ENCODE data around the gene SLU7. TPM values are rescaled to one million over a fixed set of nuclear protein-coding genes. Genes with fewer than 3 reads are reported as not detected.

The SLU7 gene
- polyA plus RNA-seq (ENCODE audit: insufficient read length in 4 of 4): 10 to 100 TPM; 62.4 to 75.1 (median 67.9) TPM

GRCh38 chr5:160418561-160419457, at the start of gene SLU7:
Gene SLU7 (minus strand): TSS chr5:160419081. CDS start chr5:160415294, 3,787 bp downstream.
- peak in 2 of 4 donors; percentile 92 to 94 for DNase-seq (ENCODE audit: low read depth in 4 of 4, low spot score in 2 of 4)

DNA sequence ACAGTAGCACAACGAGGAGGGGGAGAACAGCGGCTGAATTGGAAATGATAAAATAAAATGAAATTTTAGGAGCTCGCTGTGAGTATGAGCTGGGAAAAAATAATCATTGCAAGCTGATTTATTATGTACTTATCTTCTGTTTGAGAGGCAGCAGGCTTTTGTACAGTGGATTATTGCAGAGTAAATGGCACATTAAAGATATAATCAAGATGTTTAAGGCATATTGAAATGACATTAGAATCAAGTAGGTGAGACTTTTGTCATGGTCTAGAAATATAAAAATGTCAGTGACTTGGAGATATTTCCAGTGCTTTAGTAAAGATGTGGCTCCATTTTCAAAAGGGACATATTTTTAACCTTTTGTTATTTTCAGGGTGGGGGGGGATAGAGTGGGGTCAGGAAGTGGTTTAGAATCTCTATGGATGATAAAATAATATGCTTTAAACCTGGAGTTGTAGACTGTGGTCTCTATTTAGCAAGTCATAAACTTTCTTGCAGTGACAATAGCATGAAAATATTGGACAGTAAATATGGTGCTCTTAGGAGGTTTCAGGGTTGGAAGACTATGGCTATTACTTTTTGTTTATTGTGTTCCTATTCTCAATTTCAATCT, 49.6 kb upstream of the SLU7 start:
- DNase-seq (ENCODE audit: low read depth in 4 of 4, low spot score in 2 of 4): no peak

DNA sequence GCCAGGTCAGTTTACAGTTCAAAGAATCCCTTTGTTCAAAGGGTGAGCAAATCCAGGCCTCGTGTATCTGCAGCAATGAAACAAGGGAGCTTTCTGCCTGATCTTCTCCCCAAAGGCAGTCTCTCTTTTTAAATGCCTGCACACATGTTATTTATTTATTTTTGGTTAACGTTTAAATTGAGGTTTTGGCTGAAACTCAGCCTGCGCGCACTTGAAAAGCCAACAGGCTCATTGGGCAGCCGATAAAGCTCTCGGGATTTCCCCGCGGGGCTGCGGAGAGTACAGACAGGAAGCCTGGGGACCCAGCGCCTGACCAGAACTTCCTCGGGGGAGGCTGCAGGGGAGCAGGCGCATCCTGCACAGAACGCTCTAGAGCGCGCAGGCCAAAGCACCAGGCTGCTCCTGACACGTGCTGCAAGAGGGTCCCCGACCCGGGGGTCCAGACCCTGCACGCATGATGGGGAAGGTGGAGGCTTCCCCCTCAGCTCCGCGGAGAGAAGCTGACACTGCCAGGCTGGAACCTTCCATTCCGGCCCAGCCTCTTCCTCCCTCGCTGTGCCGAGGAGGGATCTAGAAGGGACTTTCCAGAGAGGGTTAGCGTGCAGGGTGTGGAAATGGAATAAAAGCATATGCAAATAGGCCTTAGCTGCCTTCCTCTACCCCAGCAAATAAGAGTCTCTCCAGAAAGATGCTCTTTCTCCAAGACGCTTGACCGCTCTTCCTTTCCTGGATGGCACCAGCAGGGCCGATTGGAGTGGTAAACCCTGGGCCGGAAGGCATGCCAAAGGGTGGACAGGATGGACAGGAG, 48.9 kb upstream of the SLU7 start:
- DNase-seq (ENCODE audit: low read depth in 4 of 4, low spot score in 2 of 4): peak in 1 of 4 donors; percentile 16

GRCh38 chr5:160466889-160467554, 48.1 kb upstream of the SLU7 start:
- DNase-seq (ENCODE audit: low read depth in 4 of 4, low spot score in 2 of 4): no peak

DNA sequence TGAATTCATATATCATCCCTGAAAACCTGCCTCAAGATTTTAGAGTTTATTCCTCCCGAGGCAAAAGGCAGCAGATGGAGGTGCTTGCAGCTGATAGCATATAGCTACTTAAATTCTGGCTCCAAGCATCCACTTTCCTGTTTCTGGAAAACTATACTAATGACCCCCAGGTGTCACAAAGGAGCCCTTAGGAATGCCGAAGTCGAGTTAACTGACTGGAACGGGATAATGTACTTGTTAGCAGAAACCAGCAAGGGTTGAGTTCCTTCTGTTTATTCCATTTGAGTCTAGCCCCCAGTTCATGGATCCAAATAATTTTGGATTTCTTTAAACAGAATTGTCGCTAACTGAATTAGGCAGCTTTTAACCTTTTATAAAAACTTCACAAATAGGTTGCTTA, 47.2 kb upstream of the SLU7 start:
- DNase-seq (ENCODE audit: low read depth in 4 of 4, low spot score in 2 of 4): peak in 1 of 4 donors; percentile 44

DNA sequence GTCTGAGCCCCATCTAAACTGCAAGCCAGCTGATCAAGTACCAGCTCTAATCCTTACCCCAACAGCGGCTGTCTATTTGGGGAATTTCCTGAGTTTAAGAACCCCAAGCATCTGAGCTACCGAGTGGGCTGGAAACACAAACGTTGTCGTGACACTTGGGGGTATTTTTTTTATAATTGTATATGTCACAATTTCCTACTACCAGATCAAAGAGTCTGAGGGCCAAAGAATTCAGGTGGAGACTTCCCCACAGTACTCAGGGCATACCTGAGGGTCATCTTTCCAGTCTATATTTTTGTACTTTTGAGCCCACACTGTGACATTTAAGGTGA, 45.6 kb upstream of the SLU7 start:
- DNase-seq (ENCODE audit: low read depth in 4 of 4, low spot score in 2 of 4): no peak

- no peak for DNase-seq (ENCODE audit: low read depth in 4 of 4, low spot score in 2 of 4)
Observed at GRCh38 chr5:160463740-160464465, 45.0 kb upstream of the SLU7 start.

DNA sequence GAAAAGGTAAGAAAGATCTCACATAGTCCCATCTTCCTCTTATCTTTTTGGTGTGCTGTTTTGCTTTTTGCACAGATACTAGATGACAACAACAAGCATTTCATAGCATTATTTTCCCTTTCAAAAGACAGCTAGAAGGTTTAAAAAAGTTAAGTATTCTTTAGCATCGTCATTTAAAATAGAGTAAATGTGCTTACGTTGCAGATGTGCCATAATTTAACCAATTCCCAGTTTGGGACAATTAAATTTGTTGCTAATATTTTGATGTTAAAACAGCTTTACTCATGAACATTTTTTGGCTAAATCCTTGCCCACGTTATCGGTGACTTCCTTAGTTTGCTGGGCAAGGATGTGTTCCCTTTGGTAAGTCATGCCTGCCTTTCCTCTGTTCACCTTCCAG, 44.3 kb upstream of the SLU7 start:
- no peak for DNase-seq (ENCODE audit: low read depth in 4 of 4, low spot score in 2 of 4)

GRCh38 chr5:160462167-160462566, 43.3 kb upstream of the SLU7 start:
- no peak for DNase-seq (ENCODE audit: low read depth in 4 of 4, low spot score in 2 of 4)

DNA sequence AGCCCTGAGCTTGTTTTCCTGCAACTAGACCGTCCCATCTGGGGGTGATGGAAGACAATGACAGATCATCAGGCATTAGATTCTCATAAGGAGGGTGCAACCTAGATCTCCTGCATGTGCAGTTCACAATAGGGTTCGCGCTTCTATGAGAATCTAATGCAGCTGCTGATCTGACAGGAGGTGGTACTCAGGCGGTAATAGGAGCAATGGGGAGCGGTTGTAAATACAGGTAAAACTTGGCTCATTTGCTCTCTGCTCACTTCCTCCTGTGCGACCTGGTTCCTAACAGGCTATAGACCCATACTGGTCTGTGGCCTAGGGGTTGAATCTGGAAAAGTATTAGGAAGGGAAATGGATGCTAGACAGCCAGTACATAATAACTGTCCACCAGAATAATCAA, 42.5 kb upstream of the SLU7 start:
- no peak for DNase-seq (ENCODE audit: low read depth in 4 of 4, low spot score in 2 of 4)

DNA sequence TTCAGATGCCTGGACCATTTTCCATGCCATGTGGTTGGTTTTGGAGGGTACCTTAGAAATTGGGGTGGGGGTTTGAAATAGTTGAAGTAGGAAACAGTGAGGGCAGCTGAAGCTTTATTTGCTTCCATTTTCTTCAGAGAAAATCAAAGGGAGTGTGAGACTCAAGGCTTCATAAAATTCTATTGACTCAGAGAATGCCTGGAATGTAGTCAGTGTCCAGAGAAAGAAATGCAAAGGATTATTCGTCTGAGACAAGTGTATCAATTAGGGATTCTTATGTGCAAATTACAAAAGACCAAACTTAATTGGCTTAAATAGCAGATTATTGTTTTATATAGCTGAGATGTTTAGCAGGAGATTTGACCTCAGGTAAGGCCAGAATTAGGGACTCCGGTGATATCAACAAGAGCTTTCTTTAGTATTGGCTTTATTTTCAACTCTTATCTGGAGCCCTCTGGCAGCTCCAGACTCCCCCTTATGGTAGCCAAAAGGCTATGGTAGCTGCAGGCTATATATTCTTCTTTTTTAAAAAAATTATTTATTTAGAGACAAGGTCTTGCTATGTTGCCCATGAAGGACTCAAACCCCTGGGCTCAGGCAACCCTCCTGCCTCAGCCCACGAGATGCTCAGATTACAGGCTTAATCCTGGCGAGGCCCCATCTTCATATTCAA, 41.6 kb upstream of the SLU7 start:
- DNase-seq (ENCODE audit: low read depth in 4 of 4, low spot score in 2 of 4): no peak

DNA sequence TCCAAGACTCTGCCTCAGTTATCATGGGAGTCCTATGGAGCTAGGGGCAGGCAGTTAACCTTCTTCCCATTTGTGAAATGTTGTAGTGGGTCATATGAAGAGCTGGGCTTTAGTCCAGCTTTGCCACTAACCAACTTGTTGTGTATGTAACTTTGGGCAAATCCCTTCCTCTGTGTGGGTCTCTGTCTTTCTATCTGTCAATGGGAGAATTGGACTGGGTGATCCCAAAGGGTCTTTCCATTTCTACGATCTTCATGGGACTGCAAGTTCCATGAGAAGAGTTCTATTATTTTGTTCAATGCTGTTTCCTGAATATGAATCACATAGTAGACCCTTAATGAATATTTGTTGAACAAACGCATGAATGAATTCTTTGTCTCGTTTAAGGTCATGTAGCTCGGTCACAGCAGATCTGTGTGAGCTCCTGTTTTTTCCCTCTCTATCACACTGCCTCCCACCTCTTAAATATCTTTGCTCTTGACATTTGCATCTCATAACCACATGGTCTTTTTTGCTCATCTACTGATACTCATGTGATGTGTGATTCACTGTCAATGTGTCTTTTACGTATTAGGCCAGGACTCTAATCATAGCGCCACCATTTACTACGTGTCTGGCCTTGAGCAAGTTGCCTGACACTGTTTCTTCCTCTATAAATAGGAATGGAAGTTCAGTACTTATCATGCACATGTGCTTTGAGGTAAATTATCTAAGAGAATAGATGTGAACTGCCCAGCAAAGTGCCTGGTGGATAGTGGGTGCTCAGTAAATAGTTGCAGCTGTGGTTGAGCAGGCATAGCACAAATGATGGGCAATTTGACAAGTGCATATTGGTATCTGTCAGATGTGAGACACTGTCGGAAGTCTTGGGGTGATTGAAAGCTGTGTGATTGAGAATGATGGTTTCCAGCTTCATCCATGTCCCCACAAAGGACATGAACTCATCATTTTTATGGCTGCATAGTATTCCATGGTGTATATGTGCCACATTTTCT, 40.2 kb upstream of the SLU7 start:
- DNase-seq (ENCODE audit: low read depth in 4 of 4, low spot score in 2 of 4): no peak

DNA sequence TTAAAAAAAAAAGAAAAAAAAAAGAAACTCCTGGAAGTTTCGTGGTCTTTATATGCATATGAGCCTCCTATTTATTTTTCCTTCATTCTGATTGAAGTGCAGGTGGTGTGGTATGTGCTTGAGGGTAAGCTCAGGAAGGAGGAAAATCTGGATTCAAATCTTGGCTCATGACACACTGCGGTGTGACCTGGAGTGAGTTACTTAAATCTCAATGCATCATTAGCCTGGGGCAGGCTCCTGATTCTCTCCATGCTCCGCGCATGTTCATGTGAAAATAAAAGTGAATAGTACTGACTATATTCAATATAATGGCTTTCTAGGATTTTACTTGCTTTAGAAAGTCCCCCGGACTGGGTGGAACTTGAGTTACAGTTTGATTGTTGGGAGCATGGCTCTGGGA, 38.4 kb upstream of the SLU7 start:
- no peak for DNase-seq (ENCODE audit: low read depth in 4 of 4, low spot score in 2 of 4)

DNA sequence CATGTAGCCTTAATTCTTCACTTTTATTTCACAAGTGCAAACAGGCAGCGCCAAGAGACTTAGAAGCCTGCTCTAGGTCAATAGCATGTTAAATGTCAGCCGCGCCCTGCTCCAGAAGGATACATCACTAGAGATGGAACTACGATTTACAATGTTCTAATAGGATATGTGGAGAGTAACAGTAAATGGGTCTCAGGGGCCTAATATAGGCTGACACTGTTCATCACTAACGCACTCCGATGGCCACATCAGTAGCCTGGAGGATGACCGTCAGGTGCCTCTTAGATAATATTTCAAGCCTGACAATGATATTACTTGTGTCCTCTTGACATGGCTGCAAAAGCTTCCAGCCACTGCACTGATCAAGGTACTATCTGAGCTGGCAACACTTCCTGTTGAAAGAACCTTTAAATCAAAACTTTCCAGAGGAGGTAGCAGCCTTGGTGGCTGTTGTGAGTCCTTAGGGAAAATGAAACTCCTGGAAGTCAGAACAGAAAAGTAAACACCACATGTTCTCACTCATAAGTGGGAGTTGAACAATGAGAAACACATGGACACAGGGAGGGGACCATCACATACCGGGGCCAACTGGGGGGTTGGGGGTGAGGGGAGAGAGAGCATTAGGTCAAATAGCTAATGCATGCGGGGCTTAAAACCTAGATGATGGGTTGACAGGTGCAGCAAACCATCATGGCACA, 37.7 kb upstream of the SLU7 start:
- no peak for DNase-seq (ENCODE audit: low read depth in 4 of 4, low spot score in 2 of 4)

DNA sequence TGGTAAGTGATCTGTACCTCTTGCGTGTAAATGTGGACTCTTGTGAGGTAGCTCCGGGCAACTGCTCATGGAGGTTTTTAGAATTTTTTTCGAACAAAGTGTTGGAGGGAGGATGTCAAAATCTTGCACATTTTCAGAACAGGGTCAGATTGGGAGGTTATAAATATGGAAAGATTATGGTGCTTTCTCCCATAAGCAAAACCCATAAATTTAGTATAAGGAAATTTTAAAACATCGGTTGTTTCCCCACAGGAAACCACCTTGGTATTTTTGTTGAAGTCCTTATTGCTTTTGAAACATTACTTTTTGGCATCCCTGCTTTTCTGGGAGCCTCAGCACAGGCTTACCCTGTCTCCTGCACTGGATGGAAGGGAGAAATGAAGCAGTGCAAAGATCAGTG, 36.7 kb upstream of the SLU7 start:
- DNase-seq (ENCODE audit: low read depth in 4 of 4, low spot score in 2 of 4): no peak

- no peak for DNase-seq (ENCODE audit: low read depth in 4 of 4, low spot score in 2 of 4)
Observed at GRCh38 chr5:160453751-160454150, 34.9 kb upstream of the SLU7 start.

- DNase-seq (ENCODE audit: low read depth in 4 of 4, low spot score in 2 of 4): no peak
Observed at GRCh38 chr5:160452795-160453194, 33.9 kb upstream of the SLU7 start.

- DNase-seq (ENCODE audit: low read depth in 4 of 4, low spot score in 2 of 4): no peak
Observed at GRCh38 chr5:160452036-160452435, 33.2 kb upstream of the SLU7 start.
